T-helper 1 cell treated with Interleukin-12 subunit alpha and Interleukin-12 subunit beta and Interleukin-4 antibody, amounts not matched to agents 30 ng/mL and 1 ng/mL, for 36 hours (primary cell): ENCODE data around the gene ZNF445. TPM values are rescaled to one million over a fixed set of nuclear protein-coding genes. Genes with fewer than 3 reads are reported as not detected.
"Not testable (repeated sequence)": the region's sequence is repeated elsewhere in the genome, so short reads cannot be mapped to it uniquely, and the experiment has no call there.

Experiments
- intact Hi-C: fragments of 100-400 bp; cut with micrococcal nuclease; formaldehyde crosslinking; loops from one replicate; pipeline ENCODE4 v1.15.1; 2024
- total RNA-seq: library from RNA; stranded (reverse); gene quantifications from 2 replicates; pipeline ENCODE4 v1.2.3, GENCODE V29; 2022

ZNF445 gene
- total RNA-seq, 1 donor from 2014 or later, result 23.8 TPM

GRCh38 chr3:44437800-44438199 lies 39.7 kb downstream of the ZNF445 start:
- intact Hi-C loops, result no loop called here

- intact Hi-C loops, result no loop called here
These were observed 41.3 kb downstream of the ZNF445 start for GRCh38 chr3:44436181-44436580.

GRCh38 chr3:44434834-44435510 lies 42.5 kb downstream of the ZNF445 start:
- intact Hi-C loops, result no loop called here

- intact Hi-C loops, result no loop called here
These were observed 47.0 kb downstream of the ZNF445 start for GRCh38 chr3:44430466-44430865.

- intact Hi-C loops, result no loop called here
These were observed 48.0 kb downstream of the ZNF445 start for GRCh38 chr3:44429459-44429858.

- intact Hi-C loops, result no loop called here
These were observed 48.6 kb downstream of the ZNF445 start for GRCh38 chr3:44428910-44429309.

- intact Hi-C loops, result no loop called here
These were observed 49.8 kb downstream of the ZNF445 start for GRCh38 chr3:44427683-44428082.

- intact Hi-C loops, result no loop called here
These were observed 52.7 kb downstream of the ZNF445 start for GRCh38 chr3:44424758-44425157.

GRCh38 chr3:44421280-44421679 lies 56.2 kb downstream of the ZNF445 start:
- intact Hi-C loops, result no loop called here

GRCh38 chr3:44420676-44421075 lies 56.8 kb downstream of the ZNF445 start:
- intact Hi-C loops, result no loop called here

- intact Hi-C loops, result no loop called here
These were observed 57.4 kb downstream of the ZNF445 start for GRCh38 chr3:44419923-44420650.

GRCh38 chr3:44419116-44419922 lies 58.2 kb downstream of the ZNF445 start:
- intact Hi-C loops, result no loop called here

GRCh38 chr3:44418549-44418948 lies 58.9 kb downstream of the ZNF445 start:
- intact Hi-C loops, result no loop called here

- intact Hi-C loops, result not testable (repeated sequence)
These were observed 59.4 kb downstream of the ZNF445 start for GRCh38 chr3:44418118-44418517.

- intact Hi-C loops, result no loop called here
These were observed 61.1 kb downstream of the ZNF445 start for GRCh38 chr3:44416031-44417030.

- intact Hi-C loops, result no loop called here
These were observed 62.0 kb downstream of the ZNF445 start for GRCh38 chr3:44415421-44415820.

GRCh38 chr3:44414517-44415090 lies 62.9 kb downstream of the ZNF445 start:
- intact Hi-C loops, result no loop called here

- intact Hi-C loops, result no loop called here
These were observed 65.1 kb downstream of the ZNF445 start for GRCh38 chr3:44412365-44412764.

GRCh38 chr3:44411031-44411645 lies 66.3 kb downstream of the ZNF445 start:
- intact Hi-C loops, result no loop called here
